ENCODE measurements around the gene IL12B.
"Not testable (repeated sequence)": the region's sequence is repeated elsewhere in the genome, so short reads cannot be mapped to it uniquely, and the experiment has no call there.

Gene IL12B

DNA sequence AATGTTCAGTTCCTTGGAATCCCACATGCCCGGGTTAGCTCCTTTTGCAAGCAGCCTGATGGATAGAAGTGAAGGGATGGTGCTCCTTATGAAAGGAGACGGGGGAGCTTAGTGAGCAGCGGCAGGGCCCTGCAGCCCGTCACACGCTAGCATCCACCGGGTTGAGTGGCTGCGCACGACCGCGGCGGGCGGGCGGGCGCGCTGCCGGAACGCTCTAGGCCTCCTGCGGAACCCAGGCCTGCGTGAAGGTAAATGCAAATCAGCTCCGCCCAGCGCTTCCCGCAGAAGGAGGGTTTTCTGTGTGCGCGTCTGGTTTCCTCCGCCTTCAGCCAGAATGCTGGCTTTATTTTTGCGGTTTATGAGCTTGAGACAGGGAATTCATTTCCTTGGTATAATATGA lies 19.8 kb downstream of the IL12B start:
- no peak for TF ChIP-seq CTCF (IDR thresholded peaks at IDR 0.05; ENCODE audit: low read depth, low read length)
- peak; percentile 29 for DNase-seq (ENCODE audit: low read depth, low spot score)
- in situ Hi-C loops (cut with HindIII; ENCODE audit: low sequenced_read_pairs): no loop called here
- peak overlapping the region; percentile 15 for H3K4me3 ChIP-seq (ENCODE audit: low read depth, low read length)

DNA sequence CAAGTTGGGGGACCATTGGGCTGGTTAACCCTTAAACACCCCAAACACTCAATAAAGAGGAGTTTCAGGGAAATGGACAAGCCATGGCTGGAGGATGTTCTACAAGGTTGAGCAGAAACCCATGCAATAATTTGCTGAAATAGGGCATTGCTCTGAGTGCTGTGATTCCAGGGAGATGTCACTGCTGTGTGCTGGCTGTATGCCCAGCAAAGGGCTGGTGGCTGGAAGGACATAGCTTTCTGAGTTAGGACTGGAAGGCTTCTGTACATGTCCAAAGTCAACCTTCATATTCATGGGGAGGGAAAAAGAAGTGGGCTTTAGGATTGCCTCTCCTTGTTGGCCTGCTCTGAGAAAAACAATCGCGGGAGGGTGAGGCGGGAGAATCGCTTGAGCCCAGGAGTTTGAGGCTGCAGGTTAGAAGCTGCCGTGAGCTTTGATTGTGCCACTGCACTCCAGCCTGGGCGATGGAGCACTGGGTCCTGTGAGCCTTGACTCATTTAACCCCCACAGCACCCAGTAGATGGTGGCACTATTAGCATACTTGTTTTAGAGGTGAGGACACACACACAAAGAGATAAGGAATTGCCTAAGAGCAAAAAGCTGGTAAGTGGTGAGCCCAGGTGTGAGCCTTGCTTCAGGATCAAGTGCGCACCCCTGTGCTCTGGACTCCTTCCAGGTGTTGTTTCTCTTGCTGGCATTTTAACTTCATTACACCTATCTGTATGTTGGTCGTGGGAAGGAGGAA lies 20.4 kb downstream of the IL12B start:
- no peak for TF ChIP-seq CTCF (IDR thresholded peaks at IDR 0.05; ENCODE audit: low read depth, low read length)
- no peak overlapping the region for H3K4me3 ChIP-seq (ENCODE audit: low read depth, low read length)
- in situ Hi-C loops (cut with HindIII; ENCODE audit: low sequenced_read_pairs): no loop called here
- DNase-seq (ENCODE audit: low read depth, low spot score): no peak

DNA sequence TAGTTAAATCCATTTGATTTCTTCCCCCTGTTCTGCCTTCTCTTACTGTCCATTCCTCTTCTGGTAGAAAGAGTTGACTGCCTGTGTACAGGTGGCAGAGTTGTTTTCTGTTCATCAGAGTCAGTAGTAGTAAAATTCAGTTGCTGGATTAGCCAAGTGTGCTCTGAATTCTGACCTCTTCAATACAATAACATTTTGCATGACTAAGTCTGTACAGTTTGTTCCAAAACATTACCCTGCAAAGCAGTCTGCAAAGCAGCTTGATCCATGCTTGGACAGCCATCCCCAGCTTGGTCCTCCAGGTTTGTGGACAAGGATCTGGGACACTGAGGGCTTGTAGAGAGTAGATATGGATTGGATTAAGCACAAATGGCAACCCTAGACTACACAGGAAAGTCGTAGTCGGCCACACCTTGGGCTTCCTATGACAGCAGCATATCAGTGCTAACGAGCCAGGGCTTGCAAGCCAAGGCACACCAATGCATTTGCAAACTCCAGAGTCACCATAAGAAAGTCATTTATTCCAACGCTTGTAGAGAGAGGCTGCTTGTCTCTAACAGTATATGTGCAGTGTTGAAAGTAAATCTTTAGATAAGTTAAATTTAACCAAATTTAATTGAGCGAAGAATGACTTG lies 25.2 kb downstream of the IL12B start:
- no peak for TF ChIP-seq CTCF (IDR thresholded peaks at IDR 0.05; ENCODE audit: low read depth, low read length)
- H3K4me3 ChIP-seq (ENCODE audit: low read depth, low read length): no peak overlapping the region
- in situ Hi-C loops (cut with HindIII; ENCODE audit: low sequenced_read_pairs): no loop called here
- DNase-seq (ENCODE audit: low read depth, low spot score): peak; percentile 41

- no peak for DNase-seq (ENCODE audit: low read depth, low spot score)
- no peak overlapping the region for H3K4me3 ChIP-seq (ENCODE audit: low read depth, low read length)
- in situ Hi-C loops (cut with HindIII; ENCODE audit: low sequenced_read_pairs): no loop called here
- no peak for TF ChIP-seq CTCF (IDR thresholded peaks at IDR 0.05; ENCODE audit: low read depth, low read length)
Observed at GRCh38 chr5:159303286-159303685, 27.0 kb downstream of the IL12B start.

DNA sequence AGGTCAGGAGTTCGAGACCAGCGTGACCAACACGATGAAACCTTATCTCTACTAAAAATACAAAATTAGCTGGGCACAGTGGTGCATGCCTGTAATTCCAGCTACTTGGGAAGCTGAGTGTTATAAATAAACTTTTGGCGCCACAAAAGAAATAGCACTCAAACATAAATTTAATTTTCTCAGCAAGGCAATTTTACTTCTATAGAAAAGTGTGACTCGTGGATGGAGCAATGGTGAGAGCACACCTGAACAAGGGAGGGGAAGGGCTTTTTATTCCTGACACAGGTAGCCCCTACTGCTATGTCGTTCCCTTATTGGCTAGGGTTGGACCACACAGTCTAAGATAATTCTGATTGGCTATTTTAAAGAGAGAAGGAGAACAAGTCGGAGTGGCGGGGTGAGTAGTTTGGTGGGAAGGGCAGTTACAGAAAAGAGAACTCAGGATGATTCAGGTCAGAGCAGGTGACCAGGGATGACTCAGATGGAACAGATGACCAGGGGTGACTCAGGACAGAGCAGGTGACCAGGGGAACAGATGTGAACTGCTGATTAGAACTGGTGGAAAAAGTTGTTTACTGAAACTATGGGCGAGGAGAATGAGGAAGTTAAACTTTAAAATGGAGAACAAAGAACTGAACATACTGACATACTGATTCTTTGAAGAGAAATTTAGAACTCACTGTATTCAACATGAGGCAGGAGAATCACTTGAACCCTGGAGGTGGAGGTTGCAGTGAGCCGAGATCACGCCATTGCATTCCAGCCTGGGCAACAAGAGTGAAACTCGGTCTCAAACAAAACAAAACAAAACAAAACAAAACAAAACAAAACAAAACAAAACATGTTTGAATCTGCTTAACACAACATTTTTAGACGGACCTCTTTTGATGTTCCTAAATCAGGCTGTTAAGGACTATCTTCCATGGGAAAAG lies 28.1 kb downstream of the IL12B start:
- DNase-seq (ENCODE audit: low read depth, low spot score); H3K4me3 ChIP-seq (ENCODE audit: low read depth, low read length); in situ Hi-C loops (cut with HindIII; ENCODE audit: low sequenced_read_pairs): not testable (repeated sequence)

DNA sequence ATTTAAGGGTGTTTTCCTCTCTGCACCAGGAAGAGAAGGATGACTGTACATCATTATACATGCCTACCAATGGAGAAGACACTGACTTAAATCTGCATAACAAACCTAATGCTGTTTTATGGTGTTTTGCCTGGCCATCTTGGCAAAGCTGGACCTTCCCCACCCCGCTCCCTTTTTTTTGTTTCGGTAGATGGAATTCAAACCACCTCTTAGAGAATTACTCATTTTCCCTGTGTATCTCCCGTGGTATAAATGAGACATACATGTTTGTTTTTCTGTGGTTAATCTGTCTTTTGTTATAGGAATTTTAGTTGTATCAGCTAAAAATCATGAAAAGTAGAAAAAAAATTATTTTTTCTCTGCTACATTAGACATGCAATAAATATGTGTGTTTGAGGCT lies 28.8 kb downstream of the IL12B start:
- H3K4me3 ChIP-seq (ENCODE audit: low read depth, low read length): no peak overlapping the region
- peak; percentile 35 for DNase-seq (ENCODE audit: low read depth, low spot score)
- in situ Hi-C loops (cut with HindIII; ENCODE audit: low sequenced_read_pairs): no loop called here
- no peak for TF ChIP-seq CTCF (IDR thresholded peaks at IDR 0.05; ENCODE audit: low read depth, low read length)

- in situ Hi-C loops (cut with HindIII; ENCODE audit: low sequenced_read_pairs): not testable (repeated sequence)
Observed at GRCh38 chr5:159297300-159297699, 33.0 kb downstream of the IL12B start.

More at GRCh38 chr5:159297300-159297699, 33.0 kb downstream of the IL12B start:
- not testable (repeated sequence) for H3K4me3 ChIP-seq (ENCODE audit: low read depth, low read length); DNase-seq (ENCODE audit: low read depth, low spot score)

All from astrocyte of the spinal cord (primary cell).